22Rv1 (cell line): ENCODE data around the gene ACBD7.

Source experiments
- CTCF ChIP-seq: fragments of 450-650 bp; IDR thresholded peaks from 2 replicates; pipeline ENCODE4 v1.5.1; 2017; ENCODE audit warnings: mild to moderate bottlenecking
- ZFX ChIP-seq: fragments of 450-650 bp; IDR thresholded peaks from 2 replicates; pipeline ENCODE4 v1.6.1; 2017; ENCODE audit warnings: antibody characterized with exemption, borderline replicate concordance

- TF ChIP-seq CTCF (no peak), ZFX (no peak)
Measured at GRCh38 chr10:15092855-15093408, 4.4 kb upstream of the ACBD7 start.
